Neuron (in vitro differentiated cells): ENCODE data around the gene ABHD12B.

ENCODE experiments used
- H2AFZ ChIP-seq: one replicate; pipeline ENCODE4 v1.6.1; 2013; ENCODE audit warnings: low read depth, mild to moderate bottlenecking, inconsistent platforms, low read length, moderate library complexity
- H3K27me3 ChIP-seq: one replicate; pipeline ENCODE4 v1.6.1; 2013; ENCODE audit warnings: low read length; ENCODE audit not compliant: insufficient read depth
- H3K36me3 ChIP-seq: one replicate; pipeline ENCODE4 v1.6.1; 2013; ENCODE audit warnings: low read length; ENCODE audit not compliant: insufficient read depth
- H3K4me1 ChIP-seq: one replicate; pipeline ENCODE4 v1.6.1; 2013; ENCODE audit warnings: low read length; ENCODE audit not compliant: insufficient read depth
- H3K4me3 ChIP-seq: 2 replicates; pipeline ENCODE4 v1.5.1; 2013; ENCODE audit warnings: mild to moderate bottlenecking, low read length, moderate library complexity
- H3K9me3 ChIP-seq: one replicate; pipeline ENCODE4 v1.6.1; 2013; ENCODE audit warnings: low read length

Gene ABHD12B

GRCh38 chr14:50854521-50854920 lies 17.3 kb upstream of the ABHD12B start:
- peaks cover 6% of the 10 kb centered on the region for H3K4me1 ChIP-seq
- H3K36me3 ChIP-seq: no peaks in the 10 kb centered on the region
- H3K27me3 ChIP-seq: peaks cover 3% of the 10 kb centered on the region
- no peak overlapping the region for H2AFZ ChIP-seq
- H3K9me3 ChIP-seq: no peaks in the 10 kb centered on the region
- H3K4me3 ChIP-seq: no peak overlapping the region

- Histone ChIP-seq H3K27me3 (peaks cover 3% of the 10 kb centered on the region), H3K4me3 (no peak overlapping the region), H3K4me1 (peaks cover 15% of the 10 kb centered on the region), H3K36me3 (no peaks in the 10 kb centered on the region), H2AFZ (no peak overlapping the region), H3K9me3 (no peaks in the 10 kb centered on the region)
Measured at GRCh38 chr14:50855558-50855957, 16.3 kb upstream of the ABHD12B start.

GRCh38 chr14:50856660-50857059 lies 15.2 kb upstream of the ABHD12B start:
- H3K4me1 ChIP-seq: peaks cover 26% of the 10 kb centered on the region
- H2AFZ ChIP-seq: no peak overlapping the region
- H3K27me3 ChIP-seq: peaks cover 3% of the 10 kb centered on the region
- H3K36me3 ChIP-seq: no peaks in the 10 kb centered on the region
- H3K4me3 ChIP-seq: no peak overlapping the region
- no peaks in the 10 kb centered on the region for H3K9me3 ChIP-seq

GRCh38 chr14:50859296-50859624 lies 12.6 kb upstream of the ABHD12B start:
- Histone ChIP-seq H2AFZ (peak overlapping the region; percentile 97), H3K4me1 (peaks cover 41% of the 10 kb centered on the region), H3K4me3 (peak overlapping the region; percentile 41), H3K36me3 (no peaks in the 10 kb centered on the region), H3K27me3 (peaks cover 3% of the 10 kb centered on the region), H3K9me3 (no peaks in the 10 kb centered on the region)

GRCh38 chr14:50860478-50861086 lies 11.3 kb upstream of the ABHD12B start:
- H2AFZ ChIP-seq: peak overlapping the region; percentile 97
- H3K4me3 ChIP-seq: peak overlapping the region; percentile 41
- no peaks in the 10 kb centered on the region for H3K36me3 ChIP-seq
- no peaks in the 10 kb centered on the region for H3K27me3 ChIP-seq
- H3K9me3 ChIP-seq: no peaks in the 10 kb centered on the region
- peaks cover 41% of the 10 kb centered on the region for H3K4me1 ChIP-seq

- H3K4me3 ChIP-seq: no peak overlapping the region
- peaks cover 41% of the 10 kb centered on the region for H3K4me1 ChIP-seq
- peak overlapping the region; percentile 37 for H2AFZ ChIP-seq
- no peaks in the 10 kb centered on the region for H3K36me3 ChIP-seq
- peaks cover 2% of the 10 kb centered on the region for H3K27me3 ChIP-seq
- no peaks in the 10 kb centered on the region for H3K9me3 ChIP-seq
Measured at GRCh38 chr14:50862036-50862570, 9.8 kb upstream of the ABHD12B start.

- Histone ChIP-seq H2AFZ (no peak overlapping the region), H3K36me3 (no peaks in the 10 kb centered on the region), H3K27me3 (peaks cover 2% of the 10 kb centered on the region)
Measured at GRCh38 chr14:50864237-50864636, 7.6 kb upstream of the ABHD12B start.

GRCh38 chr14:50864946-50865345 lies 6.9 kb upstream of the ABHD12B start:
- H3K4me1 ChIP-seq: peaks cover 30% of the 10 kb centered on the region
- H2AFZ ChIP-seq: no peak overlapping the region
- H3K36me3 ChIP-seq: no peaks in the 10 kb centered on the region
- H3K4me3 ChIP-seq: no peak overlapping the region
- peaks cover 2% of the 10 kb centered on the region for H3K27me3 ChIP-seq
- no peaks in the 10 kb centered on the region for H3K9me3 ChIP-seq

More at GRCh38 chr14:50864237-50864636, 7.6 kb upstream of the ABHD12B start:
- no peaks in the 10 kb centered on the region for H3K9me3 ChIP-seq
- no peak overlapping the region for H3K4me3 ChIP-seq
- peaks cover 37% of the 10 kb centered on the region for H3K4me1 ChIP-seq

GRCh38 chr14:50865391-50866076 lies 6.3 kb upstream of the ABHD12B start:
- H3K27me3 ChIP-seq: peaks cover 2% of the 10 kb centered on the region
- H3K9me3 ChIP-seq: no peaks in the 10 kb centered on the region
- peaks cover 26% of the 10 kb centered on the region for H3K4me1 ChIP-seq
- no peaks in the 10 kb centered on the region for H3K36me3 ChIP-seq
- no peak overlapping the region for H2AFZ ChIP-seq
- no peak overlapping the region for H3K4me3 ChIP-seq

- H3K36me3 ChIP-seq: no peaks in the 10 kb centered on the region
- no peaks in the 10 kb centered on the region for H3K9me3 ChIP-seq
- H3K4me1 ChIP-seq: peaks cover 8% of the 10 kb centered on the region
- H3K4me3 ChIP-seq: no peak overlapping the region
- peaks cover 31% of the 10 kb centered on the region for H3K27me3 ChIP-seq
- H2AFZ ChIP-seq: no peak overlapping the region
Measured at GRCh38 chr14:50871228-50871627, 625 bp upstream of the ABHD12B start.

GRCh38 chr14:50874757-50875156 lies 2.9 kb downstream of the ABHD12B start:
- Histone ChIP-seq H3K4me1 (peaks cover 8% of the 10 kb centered on the region), H3K27me3 (peaks cover 40% of the 10 kb centered on the region), H3K9me3 (no peaks in the 10 kb centered on the region), H2AFZ (no peak overlapping the region), H3K4me3 (no peak overlapping the region), H3K36me3 (no peaks in the 10 kb centered on the region)

- Histone ChIP-seq H3K4me1 (peaks cover 8% of the 10 kb centered on the region), H2AFZ (no peak overlapping the region), H3K4me3 (no peak overlapping the region), H3K27me3 (peaks cover 40% of the 10 kb centered on the region), H3K9me3 (no peaks in the 10 kb centered on the region), H3K36me3 (no peaks in the 10 kb centered on the region)
Measured at GRCh38 chr14:50875359-50876070, 3.7 kb downstream of the ABHD12B start.
